Fibroblast of pulmonary artery (primary cell): ENCODE measurements around the gene LPP.

Experiments
- DNase-seq: peaks from one replicate; pipeline ENCODE4 v3.0.0-alpha.2; 2010; ENCODE audit warnings: low read depth
- H3K4me3 ChIP-seq: replicated peaks from 2 replicates; pipeline ENCODE4 v1.5.1; 2011; ENCODE audit warnings: low read depth, mild to moderate bottlenecking, control low read depth, low read length, moderate library complexity
- TF ChIP-seq, protein P1 (sequence below): IDR thresholded peaks from 2 replicates; pipeline ENCODE4 v1.5.1; 2011; ENCODE audit warnings: mild to moderate bottlenecking, control low read depth, low read length, inconsistent platforms; ENCODE audit errors: missing control alignments

LPP gene

GRCh38 chr3:188488801-188489200, 334.8 kb downstream of the LPP start:
- TF ChIP-seq, protein P1, sequence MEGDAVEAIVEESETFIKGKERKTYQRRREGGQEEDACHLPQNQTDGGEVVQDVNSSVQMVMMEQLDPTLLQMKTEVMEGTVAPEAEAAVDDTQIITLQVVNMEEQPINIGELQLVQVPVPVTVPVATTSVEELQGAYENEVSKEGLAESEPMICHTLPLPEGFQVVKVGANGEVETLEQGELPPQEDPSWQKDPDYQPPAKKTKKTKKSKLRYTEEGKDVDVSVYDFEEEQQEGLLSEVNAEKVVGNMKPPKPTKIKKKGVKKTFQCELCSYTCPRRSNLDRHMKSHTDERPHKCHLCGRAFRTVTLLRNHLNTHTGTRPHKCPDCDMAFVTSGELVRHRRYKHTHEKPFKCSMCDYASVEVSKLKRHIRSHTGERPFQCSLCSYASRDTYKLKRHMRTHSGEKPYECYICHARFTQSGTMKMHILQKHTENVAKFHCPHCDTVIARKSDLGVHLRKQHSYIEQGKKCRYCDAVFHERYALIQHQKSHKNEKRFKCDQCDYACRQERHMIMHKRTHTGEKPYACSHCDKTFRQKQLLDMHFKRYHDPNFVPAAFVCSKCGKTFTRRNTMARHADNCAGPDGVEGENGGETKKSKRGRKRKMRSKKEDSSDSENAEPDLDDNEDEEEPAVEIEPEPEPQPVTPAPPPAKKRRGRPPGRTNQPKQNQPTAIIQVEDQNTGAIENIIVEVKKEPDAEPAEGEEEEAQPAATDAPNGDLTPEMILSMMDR: no peak

GRCh38 chr3:188489639-188490405, 335.9 kb downstream of the LPP start:
- DNase-seq: no peak
- H3K4me3 ChIP-seq: no peak overlapping the region
- TF ChIP-seq, protein P1: no peak

More at GRCh38 chr3:188488801-188489200, 334.8 kb downstream of the LPP start:
- DNase-seq: no peak
- no peak overlapping the region for H3K4me3 ChIP-seq

GRCh38 chr3:188490416-188490815, 336.5 kb downstream of the LPP start:
- H3K4me3 ChIP-seq: no peak overlapping the region
- TF ChIP-seq, protein P1: no peak
- DNase-seq: no peak

- H3K4me3 ChIP-seq: no peak overlapping the region
- DNase-seq: peak; percentile 56
- TF ChIP-seq, protein P1: no peak
These were observed 337.3 kb downstream of the LPP start for GRCh38 chr3:188491276-188491687.

GRCh38 chr3:188496390-188496789, 342.4 kb downstream of the LPP start:
- TF ChIP-seq, protein P1: no peak
- DNase-seq: no peak
- H3K4me3 ChIP-seq: no peak overlapping the region

DNA sequence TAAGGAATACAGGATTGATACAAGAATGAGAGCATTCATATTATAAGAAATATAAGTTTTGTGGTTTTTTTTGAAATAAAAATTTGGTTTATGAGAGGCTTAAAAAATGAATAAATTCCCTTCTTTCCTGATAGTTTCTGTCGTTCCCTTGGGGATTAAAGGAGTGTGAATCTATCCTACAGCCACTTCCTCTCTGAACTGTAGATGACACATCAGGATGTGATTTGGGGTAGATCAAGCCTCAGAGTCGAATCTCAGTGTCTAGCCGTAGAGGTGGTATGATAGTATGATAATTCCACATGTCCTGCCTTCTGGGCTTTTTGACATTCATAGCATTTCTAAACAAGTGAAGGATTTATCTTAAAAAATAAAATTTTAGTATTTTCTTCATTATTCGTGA, 343.1 kb downstream of the LPP start:
- H3K4me3 ChIP-seq: no peak overlapping the region
- DNase-seq: peak; percentile 28
- TF ChIP-seq, protein P1: no peak

DNA sequence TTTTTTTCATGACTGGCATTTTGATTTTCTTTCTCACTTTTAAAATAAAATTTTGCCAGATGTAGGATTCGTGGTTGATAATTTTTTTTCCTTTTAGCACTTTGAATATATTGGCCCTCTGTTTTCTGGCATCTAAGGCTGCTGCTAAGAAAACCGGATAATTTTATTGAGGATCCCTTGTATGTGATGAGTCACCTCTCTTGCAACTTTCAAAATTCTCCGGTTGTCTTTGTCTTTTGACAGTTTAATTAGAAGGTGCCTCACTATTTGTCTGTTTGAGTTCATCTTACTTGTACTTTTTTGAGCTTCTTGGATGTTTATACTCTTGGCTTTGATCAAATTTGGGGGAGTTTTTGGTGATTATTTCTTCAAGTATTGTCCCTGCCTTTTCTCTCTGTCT, 349.7 kb downstream of the LPP start:
- H3K4me3 ChIP-seq: no peak overlapping the region
- TF ChIP-seq, protein P1: no peak
- DNase-seq: no peak
